ENCODE measurements around the gene GABRQ.
"Not testable (repeated sequence)": the region's sequence is repeated elsewhere in the genome, so short reads cannot be mapped to it uniquely, and the experiment has no call there.

DNA sequence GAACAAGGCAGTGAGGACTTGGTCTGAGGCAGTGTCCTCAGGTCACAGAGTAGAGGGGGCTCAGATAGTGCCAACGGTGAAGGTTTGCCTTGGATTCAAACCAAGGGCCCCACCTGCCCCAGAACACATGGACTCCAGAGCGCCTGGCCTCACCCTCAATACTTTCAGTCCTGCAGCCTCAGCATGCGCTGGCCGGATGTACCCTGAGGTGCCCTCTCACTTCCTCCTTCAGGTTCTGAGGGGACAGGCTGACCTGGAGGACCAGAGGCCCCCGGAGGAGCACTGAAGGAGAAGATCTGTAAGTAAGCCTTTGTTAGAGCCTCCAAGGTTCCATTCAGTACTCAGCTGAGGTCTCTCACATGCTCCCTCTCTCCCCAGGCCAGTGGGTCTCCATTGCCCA lies 62.7 kb downstream of the GABRQ start:
- not testable (repeated sequence) for TF ChIP-seq BHLHE40 (IDR thresholded peaks at IDR 0.05; ENCODE audit: borderline replicate concordance); TARDBP (IDR thresholded peaks at IDR 0.05); FOXM1 (IDR thresholded peaks at IDR 0.05; ENCODE audit: borderline replicate concordance); CTBP1 (IDR thresholded peaks at IDR 0.05; ENCODE audit: borderline replicate concordance); FOXA1 (IDR thresholded peaks at IDR 0.05); FOXK2 (IDR thresholded peaks at IDR 0.05); LEF1 (IDR thresholded peaks at IDR 0.05; ENCODE audit: borderline replicate concordance); ELF4 (IDR thresholded peaks at IDR 0.05)
